GM18526 (cell line): Measurements from ENCODE around the gene ANP32A.

Experiments
- POLR2A ChIP-seq: IDR thresholded peaks from 3 replicates; pipeline ENCODE4 v1.6.1; 2011; ENCODE audit not compliant: insufficient read length; ENCODE audit errors: extremely low read depth

Gene ANP32A

GRCh38 chr15:68792901-68793766 lies 27.6 kb downstream of the ANP32A start:
- TF ChIP-seq POLR2A = no peak

DNA sequence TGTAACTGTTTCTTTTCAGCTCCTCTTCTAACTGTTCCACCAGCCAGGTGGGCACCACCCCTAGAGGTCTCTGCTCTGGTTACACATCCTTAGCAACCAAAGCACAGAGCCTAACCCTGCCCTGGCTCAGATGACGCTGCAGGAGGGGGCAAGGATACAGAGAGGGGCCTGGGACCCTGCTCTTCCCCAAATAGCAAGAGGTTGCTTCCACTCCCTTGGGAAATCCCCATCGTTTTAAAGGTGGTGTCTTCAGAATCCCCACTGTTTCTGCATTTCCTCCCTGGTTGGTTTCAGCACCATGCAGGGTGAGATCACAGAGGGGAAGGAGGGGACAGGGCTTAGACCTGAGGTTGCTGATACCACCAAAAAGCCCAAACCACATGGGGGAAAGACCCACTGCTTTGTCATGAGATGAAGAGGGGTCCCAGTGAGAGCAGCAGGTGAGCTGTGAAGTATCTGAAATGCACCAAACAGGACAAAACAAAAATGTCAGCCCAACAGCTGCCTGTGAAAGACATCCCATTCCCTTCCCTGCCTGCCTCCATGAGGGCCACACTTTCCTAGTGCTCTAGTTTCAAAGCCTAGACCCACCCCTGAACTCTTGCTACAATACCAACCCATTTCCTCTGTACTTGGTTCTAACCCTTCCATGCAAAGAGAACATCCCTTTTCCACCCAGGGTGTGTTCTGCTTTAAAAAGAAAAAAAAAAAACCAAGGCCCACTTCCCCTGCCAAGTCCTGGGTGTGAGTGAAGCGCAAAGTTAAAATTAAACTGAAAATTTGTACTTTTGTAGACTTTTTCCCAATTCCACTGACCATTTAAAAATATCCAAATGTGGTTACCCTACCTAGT lies 29.0 kb downstream of the ANP32A start:
- no peak for TF ChIP-seq POLR2A

DNA sequence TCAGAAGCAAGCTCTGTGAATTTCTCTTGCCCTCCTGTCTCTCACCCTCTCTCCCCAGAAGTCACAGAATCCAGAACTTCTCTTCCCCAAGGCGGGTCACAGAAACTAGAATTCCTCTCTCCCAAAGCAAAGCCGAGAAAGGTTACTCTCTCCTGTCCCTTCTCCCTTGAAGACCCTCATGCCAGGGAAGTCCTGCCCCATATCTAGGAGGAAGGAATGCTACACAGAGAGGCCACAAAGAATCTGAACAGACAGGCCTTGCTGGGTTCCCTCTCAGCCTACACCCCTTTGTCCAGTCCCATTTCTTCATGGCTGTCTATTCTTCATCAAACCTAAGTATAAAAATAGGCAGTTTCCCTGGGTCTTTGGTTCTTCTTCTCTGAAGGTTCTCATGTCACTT lies 29.8 kb downstream of the ANP32A start:
- TF ChIP-seq POLR2A = no peak

GRCh38 chr15:68790242-68790575 lies 30.5 kb downstream of the ANP32A start:
- no peak for TF ChIP-seq POLR2A

DNA sequence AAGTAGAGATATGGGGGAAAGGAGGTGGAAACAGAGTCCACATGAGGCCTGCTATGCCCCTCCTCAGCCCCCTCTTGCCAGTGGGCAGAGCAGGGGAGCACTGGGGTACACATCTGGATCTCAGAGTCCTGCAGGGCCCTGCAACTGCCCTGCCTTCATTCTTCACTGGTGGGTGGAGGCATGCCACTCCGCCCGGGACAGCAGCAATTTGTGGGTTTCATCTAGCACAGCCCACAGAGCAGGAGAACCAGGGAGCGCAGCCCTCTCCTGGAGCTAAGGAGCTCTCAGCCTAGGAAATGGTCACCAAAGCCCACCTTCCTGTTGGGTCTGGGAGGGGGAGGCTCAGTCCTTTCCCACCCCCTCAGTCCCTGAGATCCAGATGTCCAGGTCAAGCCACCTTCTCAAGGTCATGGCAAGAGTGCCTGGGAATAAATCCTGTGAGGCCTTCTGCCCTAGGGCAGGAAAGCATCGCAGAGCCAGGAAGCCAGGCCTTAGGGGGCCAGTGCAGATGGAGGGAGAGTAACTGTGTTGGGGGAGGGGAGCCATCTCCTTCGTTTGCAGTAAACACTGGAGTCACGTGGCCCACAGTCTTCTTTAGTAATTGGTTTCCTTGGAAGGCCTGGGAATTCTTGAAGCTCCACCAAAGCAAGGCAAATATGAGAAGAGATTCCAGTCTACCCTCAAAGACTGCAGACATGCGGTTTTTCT lies 31.0 kb downstream of the ANP32A start:
- no peak for TF ChIP-seq POLR2A

DNA sequence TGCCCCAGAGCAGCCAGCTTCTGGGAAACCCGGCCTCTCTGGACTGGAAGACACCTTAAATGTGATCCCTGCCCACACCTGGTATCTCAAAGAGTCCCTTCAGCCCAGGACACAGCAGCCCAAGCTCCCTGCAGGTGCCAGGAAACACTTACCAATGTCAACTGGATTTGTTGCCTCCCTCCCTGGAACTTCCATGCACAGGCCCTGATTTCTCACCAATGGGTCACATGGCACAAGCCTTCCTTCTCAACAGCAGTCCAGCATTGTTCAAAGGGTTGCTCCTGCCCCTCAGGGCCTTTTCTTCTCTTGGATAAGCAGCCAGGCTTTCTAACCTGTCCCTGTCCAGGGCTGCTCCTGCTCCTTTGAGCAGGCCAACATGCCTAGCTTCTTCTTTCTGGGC lies 31.6 kb downstream of the ANP32A start:
- TF ChIP-seq POLR2A = no peak

GRCh38 chr15:68788264-68788624 lies 32.5 kb downstream of the ANP32A start:
- no peak for TF ChIP-seq POLR2A

GRCh38 chr15:68787609-68788263 lies 33.0 kb downstream of the ANP32A start:
- TF ChIP-seq POLR2A = no peak

GRCh38 chr15:68786753-68787152 lies 33.9 kb downstream of the ANP32A start:
- no peak for TF ChIP-seq POLR2A

DNA sequence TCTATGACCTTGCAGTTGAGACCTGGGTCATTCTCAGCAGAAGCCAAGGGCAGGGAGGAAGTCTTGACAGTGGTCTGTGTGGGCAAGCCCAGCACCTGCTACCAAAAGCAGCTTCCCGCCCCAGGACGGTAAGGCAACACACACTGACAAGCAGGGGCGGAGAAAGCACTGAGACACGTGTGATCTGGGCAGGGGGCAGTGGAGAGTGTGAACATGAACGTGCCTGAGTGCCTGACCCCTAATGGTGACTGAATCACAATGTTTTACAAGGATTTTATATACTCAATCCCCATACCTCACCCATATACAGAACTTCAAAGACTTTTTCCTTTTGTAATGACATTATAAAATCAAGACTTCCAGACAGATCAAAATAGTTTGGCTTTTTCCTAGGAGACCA lies 35.2 kb downstream of the ANP32A start:
- no peak for TF ChIP-seq POLR2A

GRCh38 chr15:68784206-68784605 lies 36.5 kb downstream of the ANP32A start:
- no peak for TF ChIP-seq POLR2A

DNA sequence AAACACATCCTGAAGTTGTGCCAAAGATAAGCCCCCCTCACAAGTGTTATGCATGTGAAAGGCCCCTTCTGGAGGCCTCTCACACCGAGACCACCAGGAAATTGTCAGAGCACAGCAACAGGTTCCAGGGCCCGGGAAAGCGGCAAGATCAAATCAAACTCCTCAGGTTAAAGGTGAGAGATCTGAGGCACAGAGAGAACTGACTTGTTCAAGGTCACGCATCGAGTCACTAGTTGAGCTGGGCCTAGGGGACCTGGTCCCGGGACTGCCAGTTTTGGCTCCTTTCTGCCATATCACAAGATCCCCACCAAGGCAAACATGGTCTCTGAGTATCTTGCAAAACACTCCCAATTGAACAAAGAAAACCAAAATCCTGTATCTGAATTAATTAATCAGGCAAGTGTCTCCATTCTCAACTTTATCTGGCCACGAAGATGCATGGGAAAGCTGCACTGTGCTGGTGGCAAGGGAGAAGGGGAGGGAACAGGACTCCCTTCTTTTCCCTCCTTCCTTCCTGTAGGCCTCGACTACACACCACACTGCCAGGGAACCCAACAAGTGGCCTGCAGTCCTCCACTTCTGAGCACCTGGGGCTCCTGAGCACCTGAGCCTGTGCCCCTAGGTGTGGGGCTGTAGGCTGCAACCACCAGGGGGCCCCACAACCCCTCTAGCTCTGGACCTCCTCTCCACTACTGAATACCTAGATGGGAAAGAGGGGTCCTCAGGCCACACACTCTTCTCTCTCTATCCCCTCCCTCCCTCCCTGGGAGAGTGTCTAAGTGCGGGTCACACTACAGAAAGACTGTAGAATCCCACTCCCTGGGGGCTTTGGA lies 37.3 kb downstream of the ANP32A start:
- TF ChIP-seq POLR2A = no peak

DNA sequence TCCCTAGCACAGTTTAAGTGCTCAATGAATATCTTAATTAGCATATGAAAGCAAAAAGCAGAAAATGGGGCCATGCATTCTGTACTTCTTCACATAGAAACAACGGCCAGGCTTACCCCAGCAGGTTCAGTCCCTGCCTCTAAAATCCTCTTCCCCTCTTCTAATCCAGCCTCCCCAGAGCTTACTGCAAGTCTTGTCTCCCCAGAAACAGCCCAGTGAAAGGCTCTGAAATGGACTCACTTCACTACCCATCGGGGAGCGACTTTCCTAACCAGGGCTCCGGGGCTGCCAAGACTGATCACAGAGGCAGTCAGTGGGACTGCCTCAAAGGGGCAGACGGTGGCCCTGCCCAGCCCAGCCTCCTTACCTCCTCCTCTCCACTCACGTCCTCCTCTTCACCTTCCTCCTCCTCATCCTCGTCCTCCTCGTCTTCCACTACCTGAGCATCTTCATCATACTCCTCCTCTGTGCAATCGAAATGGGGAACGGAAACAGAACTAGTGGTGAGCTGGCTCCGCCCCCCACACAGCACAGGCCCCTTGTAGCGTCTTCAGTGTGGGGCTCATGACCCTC lies 38.0 kb downstream of the ANP32A start:
- TF ChIP-seq POLR2A = no peak
